Parathyroid adenoma (tissue), 2 donors: ENCODE results near the gene EPHB1.

Experiments used
- H2AFZ ChIP-seq: fragments of 300-600 bp; sonication (generic); one replicate; pipeline ENCODE4 v1.7.0; 2017; ENCODE audit warnings: antibody characterized with exemption, mild to moderate bottlenecking
- H3K27ac ChIP-seq: fragments of 300-600 bp; sonication (generic); one replicate; pipeline ENCODE4 v1.7.0; 2017
- H3K27me3 ChIP-seq: fragments of 300-600 bp; sonication (generic); one replicate; pipeline ENCODE4 v1.7.0; 2017; ENCODE audit warnings: low read length; ENCODE audit not compliant: control insufficient read depth, insufficient read depth
- H3K36me3 ChIP-seq: fragments of 300-600 bp; sonication (generic); one replicate; pipeline ENCODE4 v1.7.0; 2017; ENCODE audit warnings: low read length; ENCODE audit not compliant: control insufficient read depth, insufficient read depth
- H3K4me1 ChIP-seq: fragments of 300-600 bp; sonication (generic); one replicate; pipeline ENCODE4 v1.7.0; 2017; ENCODE audit warnings: control low read depth
- H3K4me2 ChIP-seq: fragments of 300-600 bp; sonication (generic); one replicate; pipeline ENCODE4 v1.7.0; 2017; ENCODE audit warnings: low read length
- H3K4me3 ChIP-seq: fragments of 300-600 bp; sonication (generic); one replicate; pipeline ENCODE4 v1.7.0; 2017; ENCODE audit warnings: low read depth, low read length
- H3K79me2 ChIP-seq: fragments of 300-600 bp; sonication (generic); one replicate; pipeline ENCODE4 v1.7.0; 2017; ENCODE audit warnings: control low read depth
- H3K9ac ChIP-seq: fragments of 300-600 bp; sonication (generic); one replicate; pipeline ENCODE4 v1.7.0; 2017; ENCODE audit warnings: mild to moderate bottlenecking
- H3K9me3 ChIP-seq: fragments of 300-600 bp; sonication (generic); one replicate; pipeline ENCODE4 v1.7.0; 2017; ENCODE audit warnings: low read length; ENCODE audit not compliant: control insufficient read depth
- CTCF ChIP-seq: fragments of 300-600 bp; sonication (generic); IDR thresholded peaks from one replicate; pipeline ENCODE4 v1.7.0; 2017; ENCODE audit warnings: antibody characterized with exemption, mild to moderate bottlenecking
- donor health status: primary hyperparathyroidism.

The EPHB1 gene

DNA sequence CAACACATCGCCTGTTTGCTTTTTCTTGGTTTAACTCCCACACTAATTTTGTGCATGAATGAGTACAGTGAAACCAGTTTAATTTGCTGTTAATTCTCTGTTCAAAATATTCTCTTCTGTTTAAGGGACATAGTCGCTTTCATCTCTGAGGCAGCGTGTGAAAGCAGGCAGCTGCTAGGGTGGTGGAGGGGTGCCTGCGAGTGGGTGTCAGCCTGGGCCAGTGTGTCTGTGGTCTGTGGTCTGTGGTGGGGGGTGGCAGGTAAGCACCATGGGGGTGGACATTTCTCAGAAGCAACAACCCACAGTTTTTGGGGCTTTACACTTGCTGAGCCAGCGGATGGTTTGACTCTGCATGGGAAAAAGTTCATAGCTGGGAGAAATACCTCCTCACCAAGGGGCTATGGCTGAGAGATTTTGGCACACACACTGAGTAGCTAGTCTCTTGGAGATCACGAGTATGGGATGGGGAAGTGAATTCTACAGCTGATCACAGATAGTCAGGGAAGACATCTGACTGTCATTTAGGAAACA lies 109.2 kb downstream of the EPHB1 start:
- H3K27ac ChIP-seq = no peak overlapping the region
- H2AFZ ChIP-seq = no peak overlapping the region
- H3K79me2 ChIP-seq = no peaks in the 10 kb centered on the region
- no peak overlapping the region for H3K4me2 ChIP-seq
- H3K27me3 ChIP-seq = no peaks in the 10 kb centered on the region
- H3K9ac ChIP-seq = no peak overlapping the region
- no peak for TF ChIP-seq CTCF
- H3K4me3 ChIP-seq = no peak overlapping the region
- H3K36me3 ChIP-seq = no peaks in the 10 kb centered on the region
- H3K9me3 ChIP-seq = no peaks in the 10 kb centered on the region
- peaks cover under 1% of the 10 kb centered on the region for H3K4me1 ChIP-seq

- no peaks in the 10 kb centered on the region for H3K27me3 ChIP-seq
- H3K4me3 ChIP-seq = no peak overlapping the region
- TF ChIP-seq CTCF = no peak
- no peaks in the 10 kb centered on the region for H3K79me2 ChIP-seq
- H2AFZ ChIP-seq = no peak overlapping the region
- no peaks in the 10 kb centered on the region for H3K36me3 ChIP-seq
- H3K27ac ChIP-seq = no peak overlapping the region
- no peaks in the 10 kb centered on the region for H3K9me3 ChIP-seq
- H3K4me2 ChIP-seq = no peak overlapping the region
- no peaks in the 10 kb centered on the region for H3K4me1 ChIP-seq
- no peak overlapping the region for H3K9ac ChIP-seq
Measured at GRCh38 chr3:134904776-134905646, 110.0 kb downstream of the EPHB1 start.

- Histone ChIP-seq H3K4me3 (no peak overlapping the region), H3K36me3 (no peaks in the 10 kb centered on the region), H3K9me3 (no peaks in the 10 kb centered on the region), H3K4me2 (no peak overlapping the region), H3K27ac (no peak overlapping the region), H3K27me3 (no peaks in the 10 kb centered on the region), H3K9ac (no peak overlapping the region), H2AFZ (no peak overlapping the region), H3K79me2 (no peaks in the 10 kb centered on the region), H3K4me1 (no peaks in the 10 kb centered on the region)
- TF ChIP-seq CTCF = no peak
Measured at GRCh38 chr3:134905647-134905935, 110.5 kb downstream of the EPHB1 start.

DNA sequence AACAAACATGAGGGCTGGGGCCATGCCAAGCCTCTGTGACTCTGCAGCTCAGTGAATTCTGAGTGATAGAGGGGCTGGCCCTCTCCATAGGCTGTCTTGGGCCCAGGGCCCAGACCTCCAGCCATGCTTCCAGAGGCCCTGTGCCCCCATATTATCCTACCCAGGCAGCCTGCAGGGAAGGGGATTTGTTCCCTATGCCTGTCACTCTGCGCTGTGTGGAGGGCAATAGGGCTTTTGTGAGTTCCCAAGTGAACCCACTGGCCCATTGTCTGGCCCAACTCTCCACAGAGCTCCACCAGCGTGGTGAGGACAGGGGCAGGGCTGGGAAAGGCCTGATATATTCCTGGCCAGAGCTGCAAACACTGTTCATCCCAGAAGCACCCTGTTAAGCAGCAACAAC lies 113.2 kb downstream of the EPHB1 start:
- no peak for TF ChIP-seq CTCF
- Histone ChIP-seq H3K9ac (no peak overlapping the region), H2AFZ (no peak overlapping the region), H3K36me3 (no peaks in the 10 kb centered on the region), H3K4me1 (no peaks in the 10 kb centered on the region), H3K4me3 (no peak overlapping the region), H3K4me2 (no peak overlapping the region), H3K79me2 (no peaks in the 10 kb centered on the region), H3K27me3 (no peaks in the 10 kb centered on the region), H3K27ac (no peak overlapping the region), H3K9me3 (no peaks in the 10 kb centered on the region)

- H3K4me2 ChIP-seq = no peak overlapping the region
Measured at GRCh38 chr3:134910026-134910425, 115.0 kb downstream of the EPHB1 start.

More at GRCh38 chr3:134910026-134910425, 115.0 kb downstream of the EPHB1 start:
- Histone ChIP-seq H3K4me3 (no peak overlapping the region), H3K9ac (no peak overlapping the region), H3K27ac (no peak overlapping the region), H3K79me2 (no peaks in the 10 kb centered on the region), H3K4me1 (no peaks in the 10 kb centered on the region), H3K27me3 (no peaks in the 10 kb centered on the region), H3K9me3 (no peaks in the 10 kb centered on the region), H2AFZ (no peak overlapping the region), H3K36me3 (no peaks in the 10 kb centered on the region)
- no peak for TF ChIP-seq CTCF
